Transverse colon (tissue), 3 donors: ENCODE measurements around the gene BNIP5.

Source experiments
- EP300 ChIP-seq: sonication (generic); formaldehyde crosslinking; IDR thresholded peaks from one replicate; pipeline ENCODE4 v1.6.1; 2017; ENCODE audit warnings: antibody characterized with exemption, low read depth
- POLR2A ChIP-seq: fragments of 450-650 bp; IDR thresholded peaks from one replicate; pipeline ENCODE4 v1.6.1; 2016; ENCODE audit warnings: antibody characterized with exemption, mild to moderate bottlenecking, moderate library complexity
- TF ChIP-seq, protein P1 (sequence below), 5 experiments: fragments of 200-600 bp in 3 of 5; fragments of 450-650 bp in 2 of 5; sonication (generic) in 3 of 5; IDR thresholded peaks; 1 replicate in 2 of 5; 2 replicates in 3 of 5; pipeline ENCODE4 v1.5.1; 2016 to 2017; ENCODE audit warnings: antibody characterized with exemption in 5 of 5, inconsistent platforms in 3 of 5, mild to moderate bottlenecking in 2 of 5, moderate library complexity in 1 of 5

DNA sequence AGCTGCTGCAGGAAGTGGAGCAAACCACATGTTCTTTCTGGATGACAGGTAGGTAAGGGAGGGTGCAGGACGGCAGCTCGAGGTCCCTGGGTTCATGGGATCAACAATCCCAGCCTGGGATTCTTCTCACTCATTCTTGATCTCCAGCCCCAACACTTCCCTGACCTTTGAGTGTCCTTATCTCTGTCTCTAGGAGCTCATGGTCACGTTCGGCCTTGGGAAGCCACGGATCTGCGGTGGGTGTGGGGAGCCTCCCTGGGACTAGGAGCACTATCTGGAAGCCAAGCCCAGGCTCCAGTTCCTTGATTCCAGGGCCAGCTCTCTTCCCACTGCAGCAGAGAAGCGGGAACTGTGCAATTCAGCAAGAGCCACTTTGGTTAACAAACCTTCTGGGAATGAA is 27.5 kb downstream of the BNIP5 start:
- no peak for TF ChIP-seq POLR2A
- TF ChIP-seq, protein P1, sequence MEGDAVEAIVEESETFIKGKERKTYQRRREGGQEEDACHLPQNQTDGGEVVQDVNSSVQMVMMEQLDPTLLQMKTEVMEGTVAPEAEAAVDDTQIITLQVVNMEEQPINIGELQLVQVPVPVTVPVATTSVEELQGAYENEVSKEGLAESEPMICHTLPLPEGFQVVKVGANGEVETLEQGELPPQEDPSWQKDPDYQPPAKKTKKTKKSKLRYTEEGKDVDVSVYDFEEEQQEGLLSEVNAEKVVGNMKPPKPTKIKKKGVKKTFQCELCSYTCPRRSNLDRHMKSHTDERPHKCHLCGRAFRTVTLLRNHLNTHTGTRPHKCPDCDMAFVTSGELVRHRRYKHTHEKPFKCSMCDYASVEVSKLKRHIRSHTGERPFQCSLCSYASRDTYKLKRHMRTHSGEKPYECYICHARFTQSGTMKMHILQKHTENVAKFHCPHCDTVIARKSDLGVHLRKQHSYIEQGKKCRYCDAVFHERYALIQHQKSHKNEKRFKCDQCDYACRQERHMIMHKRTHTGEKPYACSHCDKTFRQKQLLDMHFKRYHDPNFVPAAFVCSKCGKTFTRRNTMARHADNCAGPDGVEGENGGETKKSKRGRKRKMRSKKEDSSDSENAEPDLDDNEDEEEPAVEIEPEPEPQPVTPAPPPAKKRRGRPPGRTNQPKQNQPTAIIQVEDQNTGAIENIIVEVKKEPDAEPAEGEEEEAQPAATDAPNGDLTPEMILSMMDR (IDR thresholded peaks at IDR 0.05): no peak
- TF ChIP-seq EP300: no peak
